GM18508 (cell line): Measurements from ENCODE around the gene LARP1B.
"Not testable (repeated sequence)": the region's sequence is repeated elsewhere in the genome, so short reads cannot be mapped to it uniquely, and the experiment has no call there.

ENCODE experiments used
- ATAC-seq: cut with Tn5 transposase; IDR thresholded peaks from one replicate; pipeline ENCODE4 v1.9.1; 2021; ENCODE audit warnings: moderate number of reproducible peaks; ENCODE audit not compliant: insufficient read depth, unreplicated experiment

LARP1B gene

DNA sequence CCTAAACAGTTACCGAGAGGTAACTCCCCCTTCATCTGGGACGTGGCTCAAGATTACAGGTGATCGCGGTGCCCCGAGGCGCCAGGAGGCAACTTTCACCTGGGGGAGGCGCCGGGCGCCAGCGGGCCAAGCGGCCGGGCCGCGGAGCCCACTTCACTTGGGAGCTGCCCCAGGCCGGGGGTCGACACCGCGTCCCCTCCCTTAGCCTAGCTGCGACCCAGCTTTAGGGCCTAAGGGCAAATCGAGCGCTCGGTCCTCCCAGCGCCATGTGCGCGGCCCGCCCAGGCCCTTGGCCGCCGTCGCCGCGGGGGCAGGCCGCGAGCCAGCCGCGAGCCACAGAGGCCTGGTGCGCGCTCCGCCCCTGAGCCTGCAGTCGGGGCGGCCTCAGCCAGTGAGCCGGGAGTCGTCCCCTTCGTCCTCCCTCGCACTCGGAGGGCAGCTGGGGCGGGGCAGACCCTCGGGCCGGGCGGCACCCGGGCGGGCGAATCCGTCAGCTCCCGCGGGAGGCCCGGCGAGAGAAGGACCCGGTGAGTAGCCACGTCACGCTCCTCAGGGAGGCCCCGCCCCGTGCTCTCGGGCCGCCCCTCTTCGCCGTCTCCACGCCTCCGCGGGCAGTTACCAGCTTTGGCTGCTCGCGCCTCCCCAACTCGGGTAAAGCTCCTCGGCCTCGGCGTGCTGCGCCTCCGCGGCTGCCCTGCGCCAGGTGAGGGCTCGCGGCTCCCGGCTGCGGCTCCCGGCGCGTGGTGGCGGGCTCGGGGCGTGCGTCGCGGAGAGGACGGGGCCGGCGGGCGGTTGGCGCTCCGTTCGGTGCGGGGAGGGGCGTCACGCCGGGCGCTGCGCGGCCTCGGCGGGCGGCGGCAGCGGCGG lies at the start of gene LARP1B:
Gene LARP1B, plus strand, starts transcription at position 614 of the 867 bp plus-strand sequence. CDS start 13,640 bp downstream, outside the sequence.
- ATAC-seq: peak; percentile 79

DNA sequence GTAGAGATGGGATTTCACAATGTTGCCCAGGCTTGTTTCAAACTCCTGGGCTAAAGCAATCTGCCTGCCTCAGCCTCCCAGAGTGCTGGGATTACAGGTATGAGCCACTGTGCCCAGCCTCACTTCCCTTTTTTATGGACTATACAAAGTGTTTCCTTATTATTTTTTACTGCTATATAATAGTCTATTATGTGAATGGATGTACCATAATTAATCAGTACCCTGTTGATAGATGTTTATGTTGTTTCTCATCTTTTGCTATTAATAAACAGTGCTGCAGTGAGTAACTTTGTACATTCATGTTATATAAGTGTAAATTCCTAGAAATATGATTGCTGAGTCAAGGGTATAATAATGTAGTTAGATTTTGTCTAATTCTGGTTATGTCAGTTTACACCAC lies 35.8 kb upstream of the LARP1B start:
- ATAC-seq: no peak

DNA sequence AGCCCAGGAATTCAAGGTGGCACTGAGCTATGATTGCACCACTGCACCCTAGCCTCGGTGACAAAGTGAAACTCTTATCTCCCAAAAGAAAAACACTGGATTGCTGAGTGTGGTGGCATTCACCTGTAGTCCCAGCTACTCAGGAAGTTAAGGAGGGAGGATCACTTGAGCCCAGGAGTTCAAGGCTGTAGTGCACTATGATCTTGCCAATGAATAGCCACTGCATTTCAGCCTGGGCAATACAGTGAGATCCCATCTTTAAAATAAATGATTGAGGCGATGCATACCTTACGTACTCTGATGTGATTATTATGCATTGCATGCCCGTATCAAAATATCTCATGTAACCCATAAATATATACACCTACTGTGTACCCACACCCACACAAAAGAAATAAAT lies 31.2 kb upstream of the LARP1B start:
- no peak for ATAC-seq

- no peak for ATAC-seq
These were observed 29.2 kb upstream of the LARP1B start for GRCh38 chr4:128031756-128032384.

GRCh38 chr4:128039568-128039967 lies 21.5 kb upstream of the LARP1B start:
- ATAC-seq: no peak

DNA sequence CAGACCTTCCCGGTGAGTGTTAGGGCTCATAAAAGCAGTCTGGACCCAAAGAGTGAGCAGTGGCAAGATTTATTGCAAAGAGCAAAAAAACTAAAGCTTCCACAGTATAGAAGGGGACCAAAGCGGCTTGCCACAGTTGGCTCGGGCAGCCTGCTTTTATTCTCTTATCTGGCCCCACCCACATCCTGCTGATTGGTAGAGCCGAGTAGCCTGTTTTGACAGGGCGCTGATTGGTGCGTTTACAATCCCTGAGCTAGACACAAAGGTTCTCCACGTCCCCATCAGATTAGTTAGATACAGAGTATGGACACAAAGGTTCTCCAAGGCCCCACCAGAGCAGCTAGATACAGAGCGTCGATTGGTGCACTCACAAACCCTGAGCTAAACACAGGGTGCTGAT lies 14.1 kb upstream of the LARP1B start:
- ATAC-seq: not testable (repeated sequence)

DNA sequence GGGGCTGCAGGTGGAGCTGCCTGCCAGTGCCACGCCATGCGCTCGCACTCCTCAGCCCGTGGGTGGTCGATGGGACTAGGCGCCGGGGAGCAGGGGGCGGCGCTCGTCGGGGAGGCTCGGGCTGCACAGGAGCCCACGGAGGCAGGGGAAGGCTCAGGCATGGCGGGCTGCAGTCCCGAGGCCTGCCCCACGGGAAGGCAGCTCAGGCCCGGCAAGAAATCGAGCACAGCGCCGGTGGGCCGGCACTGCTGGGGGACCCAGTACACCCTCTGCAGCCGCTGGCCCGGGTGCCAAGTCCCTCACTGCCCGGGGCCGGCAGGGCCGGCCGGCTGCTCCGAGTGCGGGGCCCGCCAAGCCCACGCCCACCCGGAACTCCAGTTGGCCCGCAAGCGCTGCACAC lies 13.6 kb upstream of the LARP1B start:
- not testable (repeated sequence) for ATAC-seq

GRCh38 chr4:128051229-128051628 lies 9.9 kb upstream of the LARP1B start:
- ATAC-seq: not testable (repeated sequence)

DNA sequence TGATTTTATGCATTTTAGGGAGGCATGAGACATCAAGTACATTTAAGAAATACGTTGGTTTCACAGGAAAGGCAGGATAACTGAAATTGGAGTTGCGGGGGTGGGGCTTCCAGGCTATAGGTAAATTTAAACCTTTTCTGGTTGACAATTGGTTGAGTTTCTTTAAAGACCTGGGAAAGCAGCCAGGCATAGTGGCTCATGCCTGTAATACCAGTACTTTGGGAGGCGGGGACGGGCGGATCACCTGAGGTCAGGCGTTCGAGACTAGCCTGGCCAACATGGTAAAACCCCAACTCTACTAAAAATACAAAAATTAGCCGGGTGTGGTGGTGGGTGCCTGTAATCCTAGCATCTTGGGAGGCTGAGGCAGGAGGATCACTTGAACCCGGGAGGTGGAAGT lies 6.2 kb upstream of the LARP1B start:
- ATAC-seq: not testable (repeated sequence)

- ATAC-seq: not testable (repeated sequence)
These were observed 5.5 kb upstream of the LARP1B start for GRCh38 chr4:128055441-128056206.

DNA sequence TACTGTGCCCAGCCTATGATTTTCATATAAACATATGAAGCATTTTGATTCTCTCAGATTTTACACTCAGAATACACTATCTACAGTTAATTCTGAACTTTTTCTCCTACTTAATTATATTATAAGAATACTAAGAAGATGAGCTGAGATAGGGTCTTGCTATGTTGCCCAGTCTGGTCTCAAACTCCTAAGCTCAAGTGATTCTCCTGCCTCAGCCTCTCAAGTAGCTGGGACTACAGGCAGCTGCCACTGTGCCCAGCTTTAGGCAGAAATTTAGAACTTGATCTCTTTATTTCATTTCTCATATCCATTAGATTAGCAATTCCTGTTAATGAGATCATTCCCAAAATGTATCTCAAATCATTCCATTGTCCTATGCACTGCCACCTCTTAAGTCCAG lies 4.7 kb upstream of the LARP1B start:
- no peak for ATAC-seq

DNA sequence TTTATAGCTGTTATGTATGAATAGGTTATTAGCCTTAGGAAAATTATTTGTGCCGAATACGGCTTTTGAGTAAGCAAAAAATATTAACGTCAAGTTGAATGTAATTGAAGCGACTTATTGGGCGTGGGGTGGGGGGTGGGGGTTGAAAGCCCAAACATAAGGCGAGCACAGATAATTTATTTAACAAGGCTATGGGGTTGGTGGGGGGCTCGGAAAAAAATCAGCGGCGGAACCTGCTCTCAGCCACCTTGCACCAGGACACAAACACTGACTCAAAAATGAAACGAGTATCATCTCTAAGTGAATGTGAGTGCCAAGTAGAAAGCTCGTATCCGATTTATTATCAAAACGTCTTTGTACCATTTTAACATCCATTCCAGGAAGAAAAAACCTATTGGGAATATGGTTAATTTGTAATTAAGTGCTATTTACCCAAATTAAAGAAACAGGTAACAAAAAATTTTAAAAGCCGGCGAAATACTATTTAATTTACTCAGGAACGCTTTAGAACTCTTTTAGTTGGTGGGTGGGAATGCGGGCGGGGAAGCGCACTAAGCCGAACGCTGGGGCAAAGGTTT lies 902 bp upstream of the LARP1B start:
- ATAC-seq: no peak

GRCh38 chr4:128061566-128062536 lies 739 bp downstream of the LARP1B start:
- ATAC-seq: peak; percentile 2

DNA sequence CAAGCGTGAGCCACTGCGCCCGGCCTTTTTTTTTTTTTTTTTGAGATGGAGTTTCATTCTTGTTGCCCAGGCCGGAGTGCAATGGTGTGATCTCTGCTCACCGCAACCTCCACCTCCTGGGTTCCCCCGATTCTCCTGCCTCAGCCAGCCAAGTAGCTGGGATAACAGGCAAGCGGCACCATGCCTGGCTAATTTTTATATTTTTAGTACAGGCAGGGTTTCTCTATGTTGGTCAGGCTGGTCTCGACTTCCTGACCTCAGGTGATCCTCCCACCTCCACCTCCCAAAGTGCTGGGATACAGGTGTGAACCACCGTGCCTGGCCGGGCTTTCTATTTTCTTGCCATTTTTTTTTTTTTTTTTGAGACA lies 5.3 kb downstream of the LARP1B start:
- ATAC-seq: not testable (repeated sequence)

DNA sequence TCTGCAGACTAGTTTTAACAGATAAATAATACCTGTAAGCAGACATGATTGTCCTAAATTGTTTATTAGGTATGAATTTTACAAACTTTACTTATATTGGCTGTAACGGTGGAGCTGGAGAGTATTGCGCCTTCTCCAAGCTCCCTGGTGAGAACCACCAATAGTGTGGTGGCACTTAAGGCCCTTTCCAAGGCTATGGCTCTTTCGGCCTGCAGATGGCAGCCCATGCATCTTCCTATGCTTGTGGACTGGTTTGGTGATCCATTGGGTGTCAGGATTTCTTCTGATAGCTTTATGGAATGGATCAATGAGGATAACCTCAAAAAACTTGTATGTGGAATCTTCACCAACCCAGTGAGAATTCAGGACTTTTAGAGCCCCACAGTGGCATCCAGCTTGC lies 7.8 kb downstream of the LARP1B start:
- ATAC-seq: no peak

- ATAC-seq: no peak
These were observed 15.4 kb downstream of the LARP1B start for GRCh38 chr4:128076464-128076863.

DNA sequence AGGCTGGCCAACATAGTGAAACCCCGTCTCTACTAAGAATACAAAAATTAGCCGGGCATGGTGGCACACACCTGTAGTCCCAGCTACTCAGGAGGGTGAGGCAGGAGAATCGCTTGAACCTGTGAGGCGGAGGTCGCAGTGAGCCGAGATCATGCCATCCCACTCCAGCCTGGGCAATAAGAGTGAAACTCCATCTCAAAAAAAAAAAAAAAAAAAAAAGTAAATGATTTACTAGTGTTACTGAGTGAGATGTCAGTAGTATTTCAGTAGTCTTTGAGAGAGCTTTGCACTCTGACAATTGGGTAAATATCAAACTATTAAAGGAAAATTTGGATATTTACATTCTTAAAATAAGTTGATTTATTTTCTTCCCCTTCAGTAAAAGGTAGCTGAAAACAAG lies 34.2 kb downstream of the LARP1B start:
- ATAC-seq: not testable (repeated sequence)

DNA sequence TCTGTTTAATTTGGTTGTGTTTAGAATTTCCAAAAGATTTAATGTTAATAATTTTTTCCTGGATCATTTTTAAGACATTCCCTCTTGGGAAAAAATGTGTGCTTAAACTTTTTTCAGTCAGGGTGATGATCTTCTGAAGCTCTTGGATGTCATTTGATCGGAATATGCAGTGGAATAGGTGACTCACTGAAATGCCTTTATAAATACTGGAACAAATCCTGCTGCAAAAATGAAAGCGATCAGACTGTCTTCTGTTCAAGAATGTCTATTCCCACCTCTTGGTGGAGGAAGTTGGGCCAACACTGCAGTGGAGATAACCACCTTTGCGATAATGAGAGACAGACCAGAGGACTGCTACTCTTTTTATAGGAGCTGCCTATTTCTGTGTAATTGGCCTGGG lies 46.7 kb downstream of the LARP1B start:
- ATAC-seq: no peak

- no peak for ATAC-seq
These were observed 61.9 kb downstream of the LARP1B start for GRCh38 chr4:128123036-128123435.
